GM21825 (cell line): Measurements from ENCODE around the gene CUTA.
"Not testable (repeated sequence)": the region's sequence is repeated elsewhere in the genome, so short reads cannot be mapped to it uniquely, and the experiment has no call there.

ENCODE experiments used
- ATAC-seq: cut with Tn5 transposase; IDR thresholded peaks from one replicate; pipeline ENCODE4 v1.9.1; 2021; ENCODE audit warnings: mild to moderate bottlenecking, moderate library complexity; ENCODE audit not compliant: unreplicated experiment

The CUTA gene

GRCh38 chr6:33373960-33374910 is 43.7 kb downstream of the CUTA start:
- ATAC-seq = no peak

- no peak for ATAC-seq
Measured at GRCh38 chr6:33372526-33373123, 45.3 kb downstream of the CUTA start.

GRCh38 chr6:33371901-33372300 is 46.0 kb downstream of the CUTA start:
- ATAC-seq = not testable (repeated sequence)

GRCh38 chr6:33367715-33368025 is 50.2 kb downstream of the CUTA start:
- ATAC-seq = not testable (repeated sequence)

GRCh38 chr6:33367009-33367714 is 50.7 kb downstream of the CUTA start:
- ATAC-seq = no peak
